ENCODE measurements around the gene TCF12. TPM values are rescaled to one million over a fixed set of nuclear protein-coding genes. Genes with fewer than 3 reads are reported as not detected.

Gene TCF12
- total and polyA plus RNA-seq, 2 of the 8 experiments (the other 6 are each of a cell fraction or from before 2014, with no cell fraction given): 85.8 to 101 TPM

DNA sequence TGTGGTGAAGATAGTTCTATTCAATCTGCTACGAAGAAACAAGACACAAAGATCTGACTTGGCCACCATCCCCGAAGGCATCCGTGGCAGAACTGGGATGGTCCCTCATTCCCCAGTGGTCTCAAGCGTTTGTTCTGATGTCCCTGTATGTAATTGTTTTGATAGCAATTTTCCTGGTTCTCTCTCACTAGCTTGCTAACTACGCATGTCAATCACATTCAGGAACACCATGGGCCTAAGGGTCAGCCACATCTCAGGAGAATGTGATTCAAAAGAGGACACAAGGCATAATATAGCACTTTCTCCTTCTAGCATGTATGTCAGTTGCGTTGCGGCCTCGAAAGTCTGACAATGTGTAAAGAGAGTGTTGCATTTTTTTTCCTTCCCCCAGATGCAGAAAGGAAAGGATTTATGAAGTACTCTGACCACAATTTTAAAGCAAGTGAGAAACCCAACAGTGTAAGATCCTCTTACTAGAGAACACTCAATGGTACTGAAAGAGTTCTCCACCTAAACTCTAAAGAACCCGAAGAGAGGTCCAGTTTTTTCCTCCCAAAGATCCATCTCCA is 32.0 kb upstream of the TCF12 start (continued):
- TF ChIP-seq YY1 (IDR thresholded peaks at IDR 0.05; ENCODE audit: low read depth, low read length) (no peak), RBBP5 (IDR thresholded peaks at IDR 0.05; ENCODE audit: borderline replicate concordance, low read depth, low read length) (no peak), RXRA (IDR thresholded peaks at IDR 0.05; ENCODE audit: insufficient read depth, low read depth, low read length) (no peak)
